HG03097 (cell line): ENCODE measurements around the gene MROH9.

Experiments used
- ATAC-seq: cut with Tn5 transposase; IDR thresholded peaks from one replicate; pipeline ENCODE4 v1.9.1; 2021; ENCODE audit not compliant: unreplicated experiment, low FRiP score

The MROH9 gene

GRCh38 chr1:171075041-171075440 lies 139.7 kb downstream of the MROH9 start:
- ATAC-seq: no peak

DNA sequence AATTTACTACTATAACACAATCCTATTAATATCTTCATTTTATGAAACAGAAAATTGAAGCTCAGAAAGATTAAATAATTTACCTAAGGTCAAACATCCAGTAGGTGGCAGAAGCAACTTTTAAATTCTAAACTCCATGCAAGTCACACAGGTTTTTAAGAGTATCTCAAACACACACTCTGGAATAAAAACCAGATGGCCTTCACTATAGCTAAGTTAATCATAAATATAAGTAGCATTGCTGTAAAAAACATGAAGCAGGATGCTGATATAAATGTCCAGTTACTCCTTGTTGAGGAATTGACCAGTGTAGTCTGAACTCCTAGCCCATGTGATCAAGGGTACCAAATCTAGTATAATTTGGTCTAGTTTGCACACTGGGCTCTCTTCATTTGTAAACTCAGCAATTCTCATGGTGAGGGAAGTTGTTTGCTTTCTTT lies 146.0 kb downstream of the MROH9 start:
- ATAC-seq: no peak

GRCh38 chr1:171081763-171082201 lies 146.4 kb downstream of the MROH9 start:
- ATAC-seq: no peak

DNA sequence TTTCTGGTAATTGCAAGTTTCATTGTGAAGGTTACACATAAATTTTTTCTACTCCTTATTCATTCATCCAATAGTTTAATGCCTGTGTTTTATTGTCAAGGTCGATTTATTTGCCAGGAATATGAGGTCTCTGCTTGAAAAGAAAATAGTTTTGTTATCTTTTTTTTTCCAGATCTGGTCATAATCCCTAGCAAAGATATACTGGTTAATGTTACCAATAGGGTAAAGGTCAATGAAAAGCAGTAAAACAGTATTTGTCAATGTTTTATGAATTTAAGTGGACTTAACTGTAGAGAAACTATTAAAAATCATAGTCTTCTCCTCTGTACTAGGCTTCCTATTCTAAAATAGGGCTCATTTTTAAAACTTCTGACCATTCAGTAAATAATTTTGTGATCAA lies 147.3 kb downstream of the MROH9 start:
- ATAC-seq: no peak

GRCh38 chr1:171083222-171083621 lies 147.9 kb downstream of the MROH9 start:
- no peak for ATAC-seq

DNA sequence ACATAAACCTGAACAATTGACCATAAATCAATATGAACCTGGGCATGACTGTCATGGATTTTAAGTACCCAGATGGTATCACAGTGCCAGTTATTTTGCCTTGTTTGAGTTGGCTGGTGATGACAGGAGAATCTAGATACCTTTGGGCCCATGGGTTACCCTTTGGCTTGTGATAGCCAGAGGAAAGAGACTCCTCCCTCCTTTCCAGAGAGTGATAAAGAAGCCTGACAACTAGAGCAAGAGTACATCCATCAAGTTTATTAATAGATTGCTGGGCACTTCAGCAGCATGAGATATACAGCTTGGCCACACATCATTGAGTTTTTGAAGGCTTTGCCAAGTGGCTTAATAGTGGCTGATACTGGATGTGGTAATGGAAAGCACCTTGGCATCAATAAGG lies 148.8 kb downstream of the MROH9 start:
- ATAC-seq: no peak

- no peak for ATAC-seq
Observed at GRCh38 chr1:171084870-171085269, 149.5 kb downstream of the MROH9 start.

- no peak for ATAC-seq
Observed at GRCh38 chr1:171087896-171088295, 152.6 kb downstream of the MROH9 start.

DNA sequence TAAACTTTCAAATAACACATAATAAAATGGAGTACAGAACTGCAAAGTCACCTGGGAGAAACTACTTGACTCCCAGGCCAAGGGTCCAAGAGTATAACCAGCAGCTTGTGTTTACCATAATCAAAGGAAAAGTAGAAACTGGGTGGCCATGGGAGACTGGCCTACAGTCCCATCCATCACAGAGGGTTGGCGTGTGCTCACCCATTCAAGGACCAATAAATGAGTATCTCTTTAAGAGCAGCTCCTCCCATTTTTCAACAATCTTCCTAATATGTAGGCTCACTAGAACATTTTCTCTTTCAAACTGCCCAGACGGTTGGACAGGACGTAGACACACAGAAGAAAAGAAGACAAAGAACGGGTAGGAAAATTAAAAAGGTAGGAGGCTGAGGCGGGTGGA lies 155.3 kb downstream of the MROH9 start, which contains the start of gene FMO3:
TSS of gene FMO3 (plus strand) at position 302 of the 400 bp plus-strand sequence. CDS start 1,754 bp downstream, outside the sequence.
- ATAC-seq: no peak

GRCh38 chr1:171103862-171104261 lies 168.5 kb downstream of the MROH9 start:
- no peak for ATAC-seq

DNA sequence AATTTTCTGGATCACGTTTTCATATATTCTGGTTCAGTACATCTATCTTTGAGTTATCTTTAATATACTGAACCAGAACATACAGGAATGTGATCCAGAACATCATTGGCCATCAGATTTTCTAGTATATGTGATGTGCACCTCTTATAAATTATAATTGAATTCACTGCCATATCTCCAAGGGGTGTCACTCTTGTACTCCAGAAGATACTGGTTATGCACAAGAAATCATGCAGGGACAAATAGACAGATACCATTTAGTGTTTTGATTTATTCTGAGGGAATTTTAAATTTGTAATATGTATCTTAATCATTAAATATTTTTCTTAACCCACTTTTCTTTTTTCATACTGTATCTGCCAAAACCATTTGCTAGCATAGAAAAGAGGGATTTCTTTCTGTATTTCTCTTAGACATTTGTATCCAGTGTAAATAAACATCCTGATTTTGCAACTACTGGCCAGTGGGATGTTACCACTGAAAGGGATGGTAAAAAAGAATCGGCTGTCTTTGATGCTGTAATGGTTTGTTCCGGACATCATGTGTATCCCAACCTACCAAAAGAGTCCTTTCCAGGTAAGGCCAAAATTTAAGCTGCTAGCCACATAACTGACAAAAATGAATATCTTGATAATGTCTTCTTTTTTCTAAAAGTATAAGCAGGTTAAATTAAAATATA lies 172.1 kb downstream of the MROH9 start:
- no peak for ATAC-seq

DNA sequence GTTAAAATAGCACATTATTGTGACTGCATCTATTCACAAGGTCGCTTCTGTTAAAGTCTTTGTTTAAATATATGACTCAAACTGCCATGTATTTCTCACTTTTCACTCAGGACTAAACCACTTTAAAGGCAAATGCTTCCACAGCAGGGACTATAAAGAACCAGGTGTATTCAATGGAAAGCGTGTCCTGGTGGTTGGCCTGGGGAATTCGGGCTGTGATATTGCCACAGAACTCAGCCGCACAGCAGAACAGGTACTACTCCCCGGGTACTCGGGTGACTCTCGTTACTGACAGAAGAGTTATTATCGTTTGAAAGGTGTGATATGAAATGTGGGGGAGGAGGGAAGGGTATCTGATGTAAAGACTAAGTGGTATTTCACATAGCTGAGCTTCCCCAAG lies 172.6 kb downstream of the MROH9 start:
- ATAC-seq: no peak

DNA sequence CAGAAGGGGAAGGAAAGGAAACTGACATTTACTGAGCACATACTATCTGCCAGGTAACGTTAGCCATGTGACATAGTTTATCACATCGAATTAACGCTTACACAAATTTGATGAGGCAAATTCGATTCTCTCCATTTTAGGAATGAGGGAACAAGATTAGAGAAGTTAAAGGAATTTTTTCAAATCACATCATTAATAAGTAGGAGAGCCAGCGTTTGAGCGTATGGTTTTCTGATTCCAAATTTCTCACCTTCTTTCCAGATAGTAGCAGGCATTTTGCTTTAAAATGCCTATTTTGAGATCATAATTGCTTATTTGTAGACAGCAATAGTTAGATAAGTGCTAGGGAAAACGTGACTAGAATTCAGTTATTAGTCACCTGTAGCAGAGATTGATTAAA lies 174.6 kb downstream of the MROH9 start:
- ATAC-seq: no peak

GRCh38 chr1:171110621-171111326 lies 175.4 kb downstream of the MROH9 start:
- no peak for ATAC-seq

DNA sequence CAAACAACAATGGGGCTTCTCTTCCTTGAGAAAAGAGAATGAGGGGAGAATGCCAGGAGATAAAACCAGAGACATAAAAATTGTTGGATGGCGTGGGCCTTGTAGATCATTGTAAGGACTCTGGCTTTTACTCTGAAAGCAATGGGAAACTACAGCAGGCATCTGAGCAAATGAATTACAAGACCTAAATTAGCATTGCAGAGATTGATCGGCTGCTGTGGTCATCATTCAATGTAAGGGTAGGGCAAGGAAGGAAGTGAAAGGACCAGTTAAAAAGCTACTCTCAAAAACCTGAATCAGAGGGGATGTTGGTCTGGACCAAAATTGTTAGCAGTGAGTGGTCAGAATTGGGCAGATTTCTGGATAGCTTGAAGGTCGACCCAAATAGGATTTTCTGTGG lies 176.8 kb downstream of the MROH9 start:
- ATAC-seq: no peak

GRCh38 chr1:171113382-171113781 lies 178.0 kb downstream of the MROH9 start:
- ATAC-seq: no peak
